Measurements from ENCODE around the gene IL17RA.

DNA sequence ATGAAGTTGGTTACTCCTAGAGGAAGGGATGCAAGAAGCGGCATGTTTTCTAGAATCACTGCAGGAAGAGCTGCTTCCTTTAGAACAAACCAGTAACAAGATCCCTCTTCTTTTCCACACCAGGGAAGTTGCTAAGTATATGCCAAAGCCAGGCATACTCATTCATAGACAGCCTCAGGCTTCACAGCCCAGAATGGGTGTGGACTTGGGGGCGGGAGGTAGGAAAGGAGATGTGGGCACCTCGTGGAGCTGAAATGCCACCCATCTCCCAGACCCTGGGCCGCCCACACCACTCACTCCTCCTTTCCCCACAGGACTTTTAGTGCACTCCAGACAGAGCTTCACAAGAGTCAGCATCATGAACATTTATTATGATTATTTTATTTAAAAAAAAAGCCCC is 52.4 kb downstream of the IL17RA start:
- no peak for TF ChIP-seq ZNF274 (IDR thresholded peaks at IDR 0.05; ENCODE audit: low read depth, low read length)
- no peak for TF ChIP-seq YY1 (IDR thresholded peaks at IDR 0.05; ENCODE audit: insufficient read depth, insufficient read length)
- TF ChIP-seq SUZ12 (IDR thresholded peaks at IDR 0.05; ENCODE audit: extremely low read depth, insufficient read depth, insufficient read length): no peak
